Measurements from ENCODE around the gene TGFB1. TPM values are rescaled to one million over a fixed set of nuclear protein-coding genes. Genes with fewer than 3 reads are reported as not detected.
A peak's percentile ranks its signal among the peaks of the same experiment; 100 is the strongest.
"Not testable (repeated sequence)": the region's sequence is repeated elsewhere in the genome, so short reads cannot be mapped to it uniquely, and the experiment has no call there.

The TGFB1 gene
- total RNA-seq, 1 donor from 2014 or later, result 4.5 TPM

DNA sequence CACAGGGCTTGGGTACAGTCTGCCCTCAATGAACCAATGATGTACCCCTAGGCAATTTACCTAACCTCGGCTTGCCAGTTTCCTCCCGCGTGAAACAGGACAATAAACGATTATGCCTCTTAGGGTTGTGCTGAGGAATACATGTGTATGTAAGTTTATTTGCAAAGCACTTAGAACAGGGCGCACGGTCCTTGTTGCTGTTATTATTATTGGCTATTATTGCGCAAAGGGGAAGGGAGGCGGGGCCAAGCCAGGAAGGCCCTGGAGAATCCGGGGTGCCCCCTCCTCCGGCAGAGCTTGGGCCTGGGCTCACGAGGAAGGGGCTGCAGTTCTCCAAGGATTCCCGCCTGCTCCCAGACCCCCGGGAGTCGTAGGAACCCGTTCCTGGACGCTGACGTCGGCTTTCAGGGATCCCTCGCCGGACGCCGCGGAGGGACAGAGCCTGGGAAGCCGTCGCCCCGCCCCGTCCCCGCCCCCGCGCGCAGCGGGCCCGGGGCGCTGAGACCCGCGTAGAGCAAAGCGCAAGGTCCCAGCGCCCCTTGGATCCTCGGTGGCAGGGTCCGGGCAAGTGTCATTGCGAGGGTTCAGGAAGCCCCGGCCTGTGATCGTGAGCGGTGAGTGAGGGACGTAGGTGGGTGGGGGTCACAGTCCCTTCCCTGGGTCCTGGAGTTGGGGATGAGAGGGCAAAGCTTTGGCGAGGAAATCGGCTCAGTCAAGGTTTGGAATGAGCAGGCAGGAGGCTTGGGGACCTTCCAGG lies 22.7 kb upstream of the TGFB1 start, which contains the start of gene TMEM91:
Gene TMEM91, plus strand, starts transcription at position 293 of the 757 bp plus-strand sequence. CDS start 1,777 bp downstream, outside the sequence.
- peak within 1 kb of the TSS; percentile 43 for H3K4me3 ChIP-seq (ENCODE audit: low read depth, low read length)
- DNase-seq (ENCODE audit: low read depth), result peak; percentile 46
- TF ChIP-seq CTCF (IDR thresholded peaks at IDR 0.05; ENCODE audit: insufficient read depth, low read length, severe bottlenecking), result no peak
- peaks cover 1% of the 10 kb centered on the region for H3K36me3 ChIP-seq (ENCODE audit: control insufficient read depth, insufficient read depth, low read length)
- H3K27me3 ChIP-seq (ENCODE audit: control insufficient read depth, insufficient read depth, low read length), result no peaks in the 10 kb centered on the region
- no peak for FAIRE-seq

- DNase-seq (ENCODE audit: low read depth) (peak; percentile 18), FAIRE-seq (no peak)
- H3K36me3 ChIP-seq (ENCODE audit: control insufficient read depth, insufficient read depth, low read length), result peaks cover 1% of the 10 kb centered on the region
- TF ChIP-seq CTCF (IDR thresholded peaks at IDR 0.05; ENCODE audit: insufficient read depth, low read length, severe bottlenecking), result no peak
- no peak overlapping the region for H3K4me3 ChIP-seq (ENCODE audit: low read depth, low read length)
- no peaks in the 10 kb centered on the region for H3K27me3 ChIP-seq (ENCODE audit: control insufficient read depth, insufficient read depth, low read length)
These were observed 20.3 kb upstream of the TGFB1 start for GRCh38 chr19:41373993-41374392.

- no peak overlapping the region for H3K4me3 ChIP-seq (ENCODE audit: low read depth, low read length)
- H3K27me3 ChIP-seq (ENCODE audit: control insufficient read depth, insufficient read depth, low read length), result no peaks in the 10 kb centered on the region
- DNase-seq (ENCODE audit: low read depth) (no peak), FAIRE-seq (no peak)
- no peak for TF ChIP-seq CTCF (IDR thresholded peaks at IDR 0.05; ENCODE audit: insufficient read depth, low read length, severe bottlenecking)
- H3K36me3 ChIP-seq (ENCODE audit: control insufficient read depth, insufficient read depth, low read length), result no peaks in the 10 kb centered on the region
These were observed 18.8 kb upstream of the TGFB1 start for GRCh38 chr19:41372501-41372900.

GRCh38 chr19:41371541-41371940 lies 17.8 kb upstream of the TGFB1 start:
- H3K27me3 ChIP-seq (ENCODE audit: control insufficient read depth, insufficient read depth, low read length), result no peaks in the 10 kb centered on the region
- H3K4me3 ChIP-seq (ENCODE audit: low read depth, low read length), result no peak overlapping the region
- no peak for FAIRE-seq
- no peak for TF ChIP-seq CTCF (IDR thresholded peaks at IDR 0.05; ENCODE audit: insufficient read depth, low read length, severe bottlenecking)
- DNase-seq (ENCODE audit: low read depth), result no peak
- no peaks in the 10 kb centered on the region for H3K36me3 ChIP-seq (ENCODE audit: control insufficient read depth, insufficient read depth, low read length)

GRCh38 chr19:41371119-41371518 lies 17.4 kb upstream of the TGFB1 start:
- not testable (repeated sequence) for FAIRE-seq; H3K4me3 ChIP-seq (ENCODE audit: low read depth, low read length); H3K36me3 ChIP-seq (ENCODE audit: control insufficient read depth, insufficient read depth, low read length); H3K27me3 ChIP-seq (ENCODE audit: control insufficient read depth, insufficient read depth, low read length); DNase-seq (ENCODE audit: low read depth)

DNA sequence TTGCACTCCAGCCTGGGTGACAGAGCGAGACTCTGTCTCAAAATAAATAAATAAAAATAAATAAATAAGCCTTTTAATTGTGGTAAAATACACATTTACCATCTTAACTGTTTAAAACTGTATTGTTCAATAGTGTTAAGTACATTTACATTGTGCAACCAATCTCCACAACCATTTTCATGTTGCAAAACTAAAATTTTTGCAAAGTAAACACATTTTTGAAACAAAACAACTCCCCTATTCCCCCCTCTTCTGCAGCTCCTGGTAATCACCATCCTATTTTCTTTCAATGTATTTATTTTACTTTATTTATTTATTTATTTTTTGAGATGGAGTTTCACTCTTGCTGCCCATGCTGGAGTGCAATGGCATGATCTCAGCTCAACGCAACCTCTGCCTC lies 16.0 kb upstream of the TGFB1 start:
- FAIRE-seq (no peak), DNase-seq (ENCODE audit: low read depth) (no peak)
- Histone ChIP-seq H3K4me3 (ENCODE audit: low read depth, low read length) (no peak overlapping the region), H3K36me3 (ENCODE audit: control insufficient read depth, insufficient read depth, low read length) (no peaks in the 10 kb centered on the region), H3K27me3 (ENCODE audit: control insufficient read depth, insufficient read depth, low read length) (no peaks in the 10 kb centered on the region)
- no peak for TF ChIP-seq CTCF (IDR thresholded peaks at IDR 0.05; ENCODE audit: insufficient read depth, low read length, severe bottlenecking)

All from bronchial epithelial cell (primary cell).